Panc1 (cell line): ENCODE data around the gene MTMR12. TPM values are rescaled to one million over a fixed set of nuclear protein-coding genes. Genes with fewer than 3 reads are reported as not detected.

ENCODE experiments used
- ATAC-seq: fragments of 200-7000 bp; cut with Tn5 transposase; 2 replicates; pipeline ENCODE4 v1.9.1; 2020; ENCODE audit warnings: mild to moderate bottlenecking, moderate library complexity
- BruUV-seq: library from RNA; stranded (reverse); fragments of 400-500 nt; replicated peaks from 2 replicates; lab custom pipeline; 2021; lab: Mats Ljungman, UMichigan
- CTCF ChIA-PET: fragments of 300-600 bp; sonication (Branson Sonifier 250); formaldehyde crosslinking; loops from one replicate; lab custom pipeline; 2022; ENCODE audit warnings: antibody characterized with exemption; lab: Charles Lee
- POLR2A ChIA-PET: fragments of 300-600 bp; sonication (Branson Sonifier 250); formaldehyde crosslinking; loops from one replicate; lab custom pipeline; 2022; ENCODE audit warnings: antibody characterized with exemption; lab: Charles Lee
- DNase-seq: peaks from one replicate; pipeline ENCODE4 v3.0.0-alpha.2; 2010; ENCODE audit warnings: low read depth, low spot score
- H3K27ac ChIP-seq: 2 replicates; pipeline ENCODE4 v1.5.1; 2011; ENCODE audit warnings: mild to moderate bottlenecking, low read length, inconsistent platforms
- H3K27me3 ChIP-seq: fragments of 200-500 bp; sonication (Bioruptor generic); 2 replicates; pipeline ENCODE4 v1.6.0; 2014; ENCODE audit warnings: low read length, inconsistent platforms; ENCODE audit not compliant: control insufficient read depth, insufficient read depth
- H3K36me3 ChIP-seq: fragments of 200-500 bp; sonication (Bioruptor generic); 2 replicates; pipeline ENCODE4 v1.5.1; 2014; ENCODE audit warnings: inconsistent platforms, mild to moderate bottlenecking, low read length, moderate library complexity; ENCODE audit not compliant: control insufficient read depth, insufficient read depth
- H3K4me1 ChIP-seq: 2 replicates; pipeline ENCODE4 v1.5.1; 2011; ENCODE audit warnings: inconsistent platforms, mild to moderate bottlenecking, low read length, moderate library complexity; ENCODE audit not compliant: control insufficient read depth, insufficient read depth
- H3K4me3 ChIP-seq, 2 experiments: 2 replicates each; pipeline ENCODE4 v1.5.1; 2011 to 2012; ENCODE audit warnings: low read depth in 2 of 2, low read length in 2 of 2, mild to moderate bottlenecking in 2 of 2, inconsistent platforms in 1 of 2, moderate library complexity in 1 of 2
- H3K9me3 ChIP-seq: fragments of 200-500 bp; sonication (Bioruptor generic); 2 replicates; pipeline ENCODE4 v1.5.1; 2014; ENCODE audit warnings: low read depth, mild to moderate bottlenecking, inconsistent platforms, low read length, moderate library complexity; ENCODE audit not compliant: control insufficient read depth, insufficient read depth
- CTCF ChIP-seq: fragments of 450-650 bp; IDR thresholded peaks from 2 replicates; pipeline ENCODE4 v1.5.1; 2017; ENCODE audit warnings: mild to moderate bottlenecking
- POLR2AphosphoS5 ChIP-seq: IDR thresholded peaks from 2 replicates; pipeline ENCODE4 v1.6.1; 2012; ENCODE audit warnings: mild to moderate bottlenecking, low read depth, low read length, moderate library complexity
- SIN3A ChIP-seq: IDR thresholded peaks from 2 replicates; pipeline ENCODE4 v1.6.1; 2012; ENCODE audit warnings: low read depth, mild to moderate bottlenecking, low read length, moderate library complexity, borderline replicate concordance; ENCODE audit not compliant: insufficient read depth
- TCF7L2 ChIP-seq: IDR thresholded peaks from 2 replicates; pipeline ENCODE4 v1.6.1; 2011; ENCODE audit warnings: mild to moderate bottlenecking, low read depth, low read length, inconsistent platforms
- in situ Hi-C: cut with HindIII; loops from 2 replicates; pipeline ENCODE4 v1.10.0; 2016; ENCODE audit warnings: low sequenced_read_pairs, low pct_unique_long_range_greater_than_20kb
- intact Hi-C: fragments of 100-400 bp; cut with micrococcal nuclease; formaldehyde crosslinking; loops from one replicate; pipeline ENCODE4 v1.10.0; 2022; ENCODE audit not compliant: unreplicated experiment
- total RNA-seq: library from RNA; stranded (reverse); gene quantifications from one replicate; pipeline ENCODE4 v1.2.1, GENCODE V29; 2021; ENCODE audit not compliant: unreplicated experiment
- TF ChIP-seq, protein P1 (sequence below), 2 experiments: IDR thresholded peaks; 2 replicates each; pipeline ENCODE4 v1.6.1; 2011 to 2012; ENCODE audit warnings: low read depth in 2 of 2, control low read depth in 1 of 2, low read length in 1 of 2, mild to moderate bottlenecking in 1 of 2, moderate library complexity in 1 of 2; ENCODE audit not compliant: insufficient read depth in 1 of 2

MTMR12 gene
- total RNA-seq, 1 experiment from 2014 or later, result 42.4 TPM

GRCh38 chr5:32245742-32246141 is 67.0 kb downstream of the MTMR12 start:
- H3K27ac ChIP-seq, result no peak overlapping the region
- peaks cover 22% of the 10 kb centered on the region for H3K36me3 ChIP-seq
- in situ Hi-C loops, result no loop called here

DNA sequence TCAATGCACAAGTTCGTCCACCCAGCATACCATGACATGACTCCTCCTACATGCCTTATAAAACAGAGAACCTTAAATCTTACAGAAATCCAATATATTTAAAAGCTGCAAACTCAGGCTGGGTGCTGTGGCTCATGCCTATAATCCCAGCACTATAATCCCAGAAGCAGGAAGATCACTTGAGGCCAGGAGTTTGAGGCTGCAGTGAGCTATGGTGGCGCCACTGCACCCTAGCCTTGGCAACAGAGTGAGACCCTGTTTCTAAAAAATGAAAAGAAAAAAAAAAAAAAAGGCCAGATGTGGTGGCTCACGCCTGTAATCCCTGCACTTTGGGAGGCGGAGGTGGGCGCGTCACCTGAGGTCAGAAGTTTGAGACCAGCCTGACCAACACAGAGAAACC is 68.7 kb downstream of the MTMR12 start:
- Histone ChIP-seq H3K9me3 (no peaks in the 10 kb centered on the region), H3K4me3 (no peak overlapping the region), H3K27ac (no peak overlapping the region), H3K36me3 (peaks cover 22% of the 10 kb centered on the region), H3K4me1 (no peaks in the 10 kb centered on the region), H3K27me3 (no peaks in the 10 kb centered on the region)
- ChIA-PET CTCF (no interaction called here), POLR2A (no interaction called here)
- no peak for DNase-seq
- intact Hi-C loops, result no loop called here
- in situ Hi-C loops, result no loop called here
- BruUV-seq, result no TSS peak
- ATAC-seq, result no peak
- TF ChIP-seq TCF7L2 (no peak), SIN3A (no peak), POLR2AphosphoS5 (no peak), CTCF (no peak)
- TF ChIP-seq, protein P1, sequence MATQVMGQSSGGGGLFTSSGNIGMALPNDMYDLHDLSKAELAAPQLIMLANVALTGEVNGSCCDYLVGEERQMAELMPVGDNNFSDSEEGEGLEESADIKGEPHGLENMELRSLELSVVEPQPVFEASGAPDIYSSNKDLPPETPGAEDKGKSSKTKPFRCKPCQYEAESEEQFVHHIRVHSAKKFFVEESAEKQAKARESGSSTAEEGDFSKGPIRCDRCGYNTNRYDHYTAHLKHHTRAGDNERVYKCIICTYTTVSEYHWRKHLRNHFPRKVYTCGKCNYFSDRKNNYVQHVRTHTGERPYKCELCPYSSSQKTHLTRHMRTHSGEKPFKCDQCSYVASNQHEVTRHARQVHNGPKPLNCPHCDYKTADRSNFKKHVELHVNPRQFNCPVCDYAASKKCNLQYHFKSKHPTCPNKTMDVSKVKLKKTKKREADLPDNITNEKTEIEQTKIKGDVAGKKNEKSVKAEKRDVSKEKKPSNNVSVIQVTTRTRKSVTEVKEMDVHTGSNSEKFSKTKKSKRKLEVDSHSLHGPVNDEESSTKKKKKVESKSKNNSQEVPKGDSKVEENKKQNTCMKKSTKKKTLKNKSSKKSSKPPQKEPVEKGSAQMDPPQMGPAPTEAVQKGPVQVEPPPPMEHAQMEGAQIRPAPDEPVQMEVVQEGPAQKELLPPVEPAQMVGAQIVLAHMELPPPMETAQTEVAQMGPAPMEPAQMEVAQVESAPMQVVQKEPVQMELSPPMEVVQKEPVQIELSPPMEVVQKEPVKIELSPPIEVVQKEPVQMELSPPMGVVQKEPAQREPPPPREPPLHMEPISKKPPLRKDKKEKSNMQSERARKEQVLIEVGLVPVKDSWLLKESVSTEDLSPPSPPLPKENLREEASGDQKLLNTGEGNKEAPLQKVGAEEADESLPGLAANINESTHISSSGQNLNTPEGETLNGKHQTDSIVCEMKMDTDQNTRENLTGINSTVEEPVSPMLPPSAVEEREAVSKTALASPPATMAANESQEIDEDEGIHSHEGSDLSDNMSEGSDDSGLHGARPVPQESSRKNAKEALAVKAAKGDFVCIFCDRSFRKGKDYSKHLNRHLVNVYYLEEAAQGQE (IDR thresholded peaks at IDR 0.05; ENCODE audit: insufficient read depth in 1 of 2, low read depth in 2 of 2, low read length in 1 of 2), result no peak

More at GRCh38 chr5:32245742-32246141, 67.0 kb downstream of the MTMR12 start:
- H3K9me3 ChIP-seq, result no peaks in the 10 kb centered on the region
- no peak overlapping the region for H3K4me3 ChIP-seq
- no peaks in the 10 kb centered on the region for H3K4me1 ChIP-seq
- BruUV-seq, result no TSS peak
- CTCF ChIA-PET, result no interaction called here
- DNase-seq, result no peak
- POLR2A ChIA-PET, result no interaction called here
- no peak for ATAC-seq
- intact Hi-C loops, result no loop called here
- no peaks in the 10 kb centered on the region for H3K27me3 ChIP-seq
- TF ChIP-seq TCF7L2 (no peak), CTCF (no peak), SIN3A (no peak), POLR2AphosphoS5 (no peak)
- TF ChIP-seq, protein P1 (IDR thresholded peaks at IDR 0.05; ENCODE audit: insufficient read depth in 1 of 2, low read depth in 2 of 2, low read length in 1 of 2), result no peak
